GM21737 (cell line): ENCODE measurements around the gene CHMP6.
"Not testable (repeated sequence)": the region's sequence is repeated elsewhere in the genome, so short reads cannot be mapped to it uniquely, and the experiment has no call there.

ENCODE experiments used
- ATAC-seq: cut with Tn5 transposase; IDR thresholded peaks from one replicate; pipeline ENCODE4 v1.9.1; 2021; ENCODE audit warnings: mild to moderate bottlenecking, moderate library complexity; ENCODE audit not compliant: unreplicated experiment

The CHMP6 gene

DNA sequence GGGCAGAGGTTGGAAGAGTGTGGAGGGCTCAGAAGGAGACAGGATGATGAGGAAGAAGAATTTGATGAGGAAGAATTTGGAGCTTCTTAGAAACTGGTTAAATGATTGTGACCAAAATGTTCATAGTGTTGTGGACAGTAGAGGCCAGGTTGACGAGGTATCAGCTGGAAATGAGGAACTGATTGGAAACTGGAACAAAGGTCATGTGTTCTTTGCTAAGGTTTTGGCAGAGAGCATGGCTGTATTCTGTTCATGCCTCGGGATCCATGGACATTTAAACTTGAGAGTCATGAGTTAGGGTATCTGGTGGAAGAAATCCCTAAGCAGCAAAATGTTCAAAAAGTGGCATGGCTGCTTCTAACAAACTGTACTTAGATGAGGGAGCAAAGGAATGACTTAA lies 19.3 kb downstream of the CHMP6 start:
- no peak for ATAC-seq

DNA sequence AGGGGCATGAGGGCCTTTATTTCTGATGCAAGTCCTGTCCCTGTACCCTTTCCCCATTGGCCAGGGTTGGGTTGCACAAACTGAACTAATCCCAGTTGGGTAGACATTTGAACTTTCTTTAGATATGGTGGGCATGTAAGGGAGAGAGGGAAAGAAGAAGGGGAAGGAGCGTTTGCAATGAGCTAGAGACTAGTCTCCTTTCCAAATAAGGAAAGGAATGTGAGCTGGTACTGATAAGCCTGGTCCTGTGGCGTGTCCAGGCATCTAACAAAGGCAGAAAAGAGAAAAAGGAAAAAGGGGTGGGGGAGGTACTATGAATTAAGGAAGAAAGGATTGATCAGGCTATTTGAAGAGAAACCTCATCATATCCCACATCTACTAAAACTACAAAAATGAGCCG lies 20.3 kb downstream of the CHMP6 start:
- no peak for ATAC-seq

DNA sequence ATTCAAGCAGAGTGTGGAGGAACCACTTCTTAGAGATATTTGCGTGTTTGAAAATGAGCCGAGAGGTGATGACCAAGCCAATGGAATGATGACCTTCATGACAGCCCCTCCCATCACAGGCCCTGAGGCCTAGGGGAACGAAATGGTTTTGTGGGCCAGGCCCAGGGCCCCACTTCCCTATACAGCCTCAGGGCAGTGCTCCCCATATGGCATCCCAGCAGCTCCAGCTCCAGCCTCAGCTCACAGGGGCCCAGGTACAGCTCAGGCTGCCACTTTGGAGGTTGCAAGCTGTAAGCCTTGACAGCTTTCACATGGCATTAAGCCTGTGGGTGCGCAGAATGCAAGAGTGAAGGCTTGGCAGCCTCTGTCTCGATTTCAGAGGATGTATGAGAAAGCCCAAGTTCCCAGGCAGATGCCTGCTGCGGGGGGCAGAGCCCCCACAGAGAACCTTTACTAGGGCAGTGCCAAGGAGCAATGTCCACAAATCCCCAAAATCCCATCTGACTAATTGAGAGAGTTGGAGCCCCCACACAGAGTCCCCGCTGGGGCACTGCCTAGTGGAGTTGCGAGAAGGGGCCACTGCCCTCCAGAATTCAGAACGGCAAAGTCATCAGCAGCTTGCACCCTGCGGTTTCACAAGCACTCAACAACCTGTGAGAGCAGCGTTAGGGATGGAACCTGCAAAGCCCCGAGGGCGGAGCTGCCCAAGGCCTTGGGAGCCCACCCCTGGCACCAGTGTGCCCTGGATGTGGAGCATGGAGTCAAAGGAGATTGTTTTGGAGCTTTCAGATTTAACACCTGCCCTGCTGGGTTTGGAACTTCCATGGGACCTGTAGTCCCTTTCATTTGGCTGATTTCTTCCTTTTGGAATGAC lies 21.2 kb downstream of the CHMP6 start:
- ATAC-seq, result no peak

DNA sequence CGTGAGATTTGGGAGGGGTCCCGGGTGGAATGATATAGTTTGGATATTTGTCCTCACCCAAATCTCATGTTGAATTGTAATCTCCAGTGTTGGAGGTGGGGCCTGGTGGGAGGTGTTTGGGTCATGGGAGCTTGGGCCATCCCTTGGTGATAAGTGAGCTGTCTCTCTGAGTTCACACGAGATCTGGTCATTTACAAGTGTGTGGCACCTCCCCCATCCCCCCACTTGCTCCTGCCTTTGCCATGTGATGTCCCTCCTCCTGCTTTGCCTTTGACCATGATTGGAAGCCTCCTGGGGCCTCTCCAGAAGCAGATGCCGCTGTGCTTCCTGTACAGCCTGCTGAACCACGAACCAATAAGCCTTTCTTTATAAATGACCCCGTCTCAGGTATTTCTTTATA lies 22.0 kb downstream of the CHMP6 start:
- no peak for ATAC-seq

DNA sequence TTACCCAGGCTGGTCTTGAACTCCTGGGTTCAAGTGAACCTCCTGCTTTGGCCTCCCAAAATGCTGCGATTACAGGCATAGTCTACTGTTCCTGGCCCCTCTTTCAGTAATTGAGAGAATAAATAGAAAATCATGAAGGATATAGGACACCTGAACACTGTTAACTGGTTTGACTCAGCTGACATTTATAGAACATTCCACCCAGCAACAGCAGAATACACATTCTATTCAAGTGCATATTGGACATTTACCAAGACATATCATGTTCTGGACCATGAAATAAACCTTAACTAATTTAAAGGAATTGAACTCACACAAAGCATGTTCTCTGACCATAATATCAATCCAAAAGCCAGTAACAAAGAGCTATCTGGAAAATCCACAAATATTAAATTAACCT lies 23.5 kb downstream of the CHMP6 start:
- no peak for ATAC-seq

DNA sequence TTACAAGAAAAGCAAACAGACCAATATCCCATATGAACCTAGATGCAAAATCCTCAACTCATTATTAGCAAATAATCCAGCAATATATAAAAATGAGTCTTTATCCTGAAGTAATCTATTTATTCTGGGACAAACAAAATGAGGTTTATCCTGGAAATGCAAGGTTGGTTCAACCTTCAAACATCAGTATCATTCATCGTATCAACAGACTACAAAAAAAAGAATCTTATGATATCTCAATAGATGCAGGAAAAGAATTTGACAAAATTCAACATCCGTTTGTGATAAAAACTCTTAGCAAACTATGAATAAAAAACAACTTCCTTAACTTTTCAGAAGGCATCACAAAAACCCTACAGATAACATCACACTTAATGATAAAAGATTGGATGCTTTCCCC lies 24.9 kb downstream of the CHMP6 start:
- ATAC-seq, result no peak

GRCh38 chr17:81017330-81017729 lies 25.7 kb downstream of the CHMP6 start:
- ATAC-seq, result not testable (repeated sequence)

- no peak for ATAC-seq
Measured at GRCh38 chr17:81018044-81018802, 26.6 kb downstream of the CHMP6 start.

- no peak for ATAC-seq
Measured at GRCh38 chr17:81019563-81020442, 28.2 kb downstream of the CHMP6 start.

DNA sequence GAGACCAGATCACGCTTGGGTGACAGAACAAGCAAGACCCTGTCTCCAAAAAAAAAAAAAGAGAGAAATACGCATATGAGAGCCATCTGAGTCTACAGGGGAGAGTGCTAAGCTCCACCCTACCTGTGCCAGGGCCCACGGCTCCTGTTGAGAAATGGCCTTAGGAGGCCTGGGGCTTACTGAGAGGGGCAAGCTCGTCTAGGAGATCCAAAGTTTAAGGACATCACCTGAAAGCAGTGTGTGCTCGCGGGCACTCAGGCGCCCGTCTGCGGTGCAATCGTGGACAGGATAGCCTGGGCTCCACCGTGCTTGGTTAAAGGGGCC lies 28.8 kb downstream of the CHMP6 start:
- no peak for ATAC-seq

- ATAC-seq, result no peak
Measured at GRCh38 chr17:81020767-81021497, 29.3 kb downstream of the CHMP6 start.

- ATAC-seq, result no peak
Measured at GRCh38 chr17:81021531-81022343, 30.1 kb downstream of the CHMP6 start.

GRCh38 chr17:81022344-81022676 lies 30.7 kb downstream of the CHMP6 start:
- no peak for ATAC-seq

GRCh38 chr17:81025065-81025740 lies 33.6 kb downstream of the CHMP6 start:
- no peak for ATAC-seq

- no peak for ATAC-seq
Measured at GRCh38 chr17:81025741-81026129, 34.1 kb downstream of the CHMP6 start.

- no peak for ATAC-seq
Measured at GRCh38 chr17:81026266-81027036, 34.8 kb downstream of the CHMP6 start.

DNA sequence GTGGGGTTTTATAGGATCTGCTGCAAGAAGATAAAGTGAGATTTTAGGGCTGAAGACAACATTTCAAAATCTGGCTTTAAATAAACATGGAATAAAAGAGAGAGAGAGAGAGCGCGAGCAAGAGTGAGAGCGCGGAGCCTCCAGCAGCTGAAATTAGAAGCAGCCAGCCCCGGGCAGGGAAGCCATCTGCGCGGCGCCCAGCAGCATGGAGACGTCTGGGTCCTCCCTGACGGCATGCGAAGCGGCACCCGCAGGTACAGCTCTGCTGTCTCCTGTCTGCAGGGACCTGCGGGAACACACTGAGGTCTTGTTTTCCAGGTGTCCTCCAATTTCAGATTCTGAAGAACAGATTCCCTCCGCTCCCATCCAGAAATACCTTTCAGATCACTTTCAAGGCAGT lies 35.4 kb downstream of the CHMP6 start:
- no peak for ATAC-seq

GRCh38 chr17:81027591-81028505 lies 36.2 kb downstream of the CHMP6 start:
- ATAC-seq, result no peak
